ENCODE results near the gene MEFV.
"Not testable (repeated sequence)": the region's sequence is repeated elsewhere in the genome, so short reads cannot be mapped to it uniquely, and the experiment has no call there.

Gene MEFV

DNA sequence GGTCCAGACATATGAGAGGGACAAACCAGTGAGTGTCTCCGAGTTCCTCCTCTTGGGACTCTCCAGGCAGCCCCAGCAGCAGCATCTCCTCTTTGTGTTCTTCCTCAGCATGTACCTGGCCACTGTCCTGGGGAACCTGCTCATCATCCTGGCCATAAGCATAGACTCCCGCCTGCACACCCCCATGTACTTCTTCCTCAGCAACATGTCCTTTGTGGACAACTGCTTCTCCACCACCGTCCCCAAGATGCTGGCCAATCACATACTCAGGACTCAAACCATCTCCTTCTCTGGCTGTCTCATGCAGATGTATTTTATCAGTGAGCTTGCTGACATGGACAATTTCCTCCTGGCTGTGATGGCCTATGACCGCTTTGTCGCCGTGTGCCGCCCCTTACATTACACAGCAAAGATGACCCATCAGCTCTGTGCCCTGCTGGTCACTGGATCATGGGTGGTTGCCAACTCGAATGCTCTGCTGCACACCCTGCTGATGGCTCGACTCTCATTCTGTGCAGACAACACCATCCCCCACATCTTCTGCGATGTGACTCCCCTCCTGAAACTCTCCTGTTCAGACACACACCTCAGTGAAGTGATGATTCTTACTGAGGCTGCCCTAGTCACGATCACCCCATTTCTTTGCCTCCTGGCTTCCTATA is 40.7 kb downstream of the MEFV start:
- DNase-seq, result no peak

DNA sequence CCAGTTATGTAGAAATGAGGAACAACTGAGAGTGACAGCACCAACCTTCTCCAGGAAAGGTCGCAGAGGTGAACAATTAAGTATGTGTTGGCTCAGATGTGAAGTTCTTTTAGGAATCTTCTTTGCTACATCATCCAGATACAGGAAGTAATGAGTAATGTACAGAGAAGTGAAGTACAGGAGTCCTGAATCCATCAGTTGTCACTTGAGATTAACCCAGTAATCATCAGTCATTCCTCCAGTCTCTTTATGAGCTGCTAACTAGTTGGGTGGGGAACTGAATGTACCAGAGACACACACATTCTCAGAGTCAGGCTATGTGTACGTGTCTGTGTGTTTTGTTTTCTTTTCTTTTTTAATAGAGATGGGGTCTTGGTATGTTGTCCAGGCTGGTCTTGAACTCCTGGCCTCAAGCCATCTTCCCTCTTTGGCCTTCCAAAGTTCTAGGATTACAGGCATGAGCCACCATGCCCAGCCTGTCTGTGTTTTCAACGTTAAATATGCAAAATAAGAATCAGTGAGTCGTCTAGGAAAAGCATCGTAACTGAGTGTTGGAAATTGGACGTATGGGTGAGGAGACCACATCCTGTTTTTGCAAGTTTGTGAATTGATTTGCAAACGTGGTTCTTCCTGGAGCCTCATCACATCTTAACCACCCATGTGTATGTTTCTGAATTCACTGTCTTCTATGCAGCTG is 41.4 kb downstream of the MEFV start:
- no peak for DNase-seq

DNA sequence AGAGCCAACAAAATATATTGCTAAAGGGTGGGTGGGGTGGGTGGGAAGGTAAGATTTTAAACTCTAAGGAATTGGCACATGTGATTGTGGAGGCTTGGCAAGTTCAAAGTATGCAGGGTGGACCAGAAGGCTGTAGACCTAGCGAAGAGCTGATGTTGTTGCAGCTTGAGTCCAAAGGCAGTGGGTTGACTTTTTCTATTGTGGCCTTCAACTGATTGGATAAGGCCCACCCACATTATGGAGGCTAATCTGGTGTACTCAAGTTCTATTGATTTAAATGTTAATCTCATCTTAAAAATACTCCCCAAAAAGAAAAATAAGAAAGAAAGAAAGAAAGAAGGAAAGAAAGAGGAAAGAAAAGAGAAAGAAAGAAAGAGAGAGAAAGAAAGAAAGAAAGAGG is 43.9 kb downstream of the MEFV start:
- DNase-seq, result no peak

DNA sequence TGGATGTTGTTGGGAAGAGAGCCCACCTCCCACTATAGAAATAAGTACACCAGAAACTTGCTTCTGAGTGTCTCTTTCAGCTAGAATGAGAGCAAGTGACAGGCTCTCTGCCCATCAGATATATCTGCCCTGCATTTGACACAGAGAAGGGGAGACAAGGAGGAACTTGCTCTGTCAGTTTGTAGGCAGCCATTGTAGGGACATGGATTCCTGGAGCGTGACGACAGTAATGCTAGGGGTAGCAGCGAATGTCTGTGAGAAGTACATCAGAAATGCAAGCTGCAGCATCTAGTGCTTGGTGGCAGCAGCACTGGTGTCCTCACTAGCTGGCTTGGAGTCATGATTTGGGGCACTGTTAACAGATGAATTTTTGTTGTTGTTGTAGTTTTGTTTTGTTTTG is 44.4 kb downstream of the MEFV start:
- no peak for DNase-seq

DNA sequence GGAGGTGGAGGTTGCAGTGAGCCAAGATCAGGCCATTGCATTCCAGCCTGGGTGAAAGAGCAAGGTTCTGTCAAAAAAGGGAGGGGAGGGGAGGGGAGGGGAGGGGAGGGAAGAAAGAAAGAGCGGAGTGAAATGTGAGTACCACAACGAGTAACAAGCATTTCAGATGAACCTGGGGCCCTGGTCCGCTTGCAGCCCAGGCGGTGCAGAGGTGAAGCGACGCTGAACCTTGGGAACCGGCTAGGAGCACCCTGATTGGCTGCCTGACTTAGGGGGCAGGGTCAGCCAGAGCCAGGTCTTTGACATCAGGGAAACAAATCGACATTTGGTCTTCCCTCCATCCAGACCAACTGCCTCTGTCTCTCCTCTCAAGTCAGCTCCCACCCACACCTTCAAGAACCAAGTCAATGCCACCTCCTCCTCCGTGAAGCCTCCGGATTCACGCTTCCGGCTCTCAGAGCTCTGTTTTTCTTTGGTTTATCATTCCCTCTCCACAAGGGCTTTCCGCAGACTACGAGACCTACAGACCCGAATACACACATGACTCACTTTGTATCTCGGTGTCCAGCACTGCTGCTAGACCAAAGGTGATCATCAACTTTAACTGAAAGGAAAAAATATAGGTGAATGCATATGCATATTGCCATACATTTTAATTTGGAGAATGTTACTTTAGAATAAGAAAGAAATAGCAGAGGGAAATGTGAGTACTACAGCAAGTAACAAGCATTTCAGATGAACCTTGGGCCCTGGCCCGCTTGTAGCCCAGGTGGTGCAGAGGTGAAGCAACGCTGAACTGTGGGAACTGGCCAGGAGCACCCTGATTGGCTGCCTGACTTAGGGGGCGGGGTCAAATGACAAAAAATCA is 49.1 kb downstream of the MEFV start:
- DNase-seq, result no peak

DNA sequence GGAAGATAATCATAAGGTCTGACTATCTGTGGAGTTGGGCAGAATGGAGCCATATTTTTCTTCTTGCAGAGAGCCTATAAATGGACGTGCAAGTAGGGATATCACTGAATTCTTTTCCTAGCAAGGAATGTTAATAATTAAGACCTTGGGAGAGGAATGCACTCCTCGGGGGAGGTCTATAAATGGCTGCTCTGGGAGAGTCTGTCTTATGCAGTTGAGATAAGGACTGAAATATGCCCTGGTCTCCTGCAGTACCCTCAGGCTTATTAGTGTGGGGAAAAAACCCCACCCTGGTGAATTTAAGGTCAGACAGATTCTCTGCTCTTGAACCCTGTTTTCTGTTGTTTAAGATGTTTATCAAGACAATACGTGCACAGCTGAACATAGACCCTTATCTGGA is 50.5 kb downstream of the MEFV start:
- DNase-seq, result not testable (repeated sequence)

DNA sequence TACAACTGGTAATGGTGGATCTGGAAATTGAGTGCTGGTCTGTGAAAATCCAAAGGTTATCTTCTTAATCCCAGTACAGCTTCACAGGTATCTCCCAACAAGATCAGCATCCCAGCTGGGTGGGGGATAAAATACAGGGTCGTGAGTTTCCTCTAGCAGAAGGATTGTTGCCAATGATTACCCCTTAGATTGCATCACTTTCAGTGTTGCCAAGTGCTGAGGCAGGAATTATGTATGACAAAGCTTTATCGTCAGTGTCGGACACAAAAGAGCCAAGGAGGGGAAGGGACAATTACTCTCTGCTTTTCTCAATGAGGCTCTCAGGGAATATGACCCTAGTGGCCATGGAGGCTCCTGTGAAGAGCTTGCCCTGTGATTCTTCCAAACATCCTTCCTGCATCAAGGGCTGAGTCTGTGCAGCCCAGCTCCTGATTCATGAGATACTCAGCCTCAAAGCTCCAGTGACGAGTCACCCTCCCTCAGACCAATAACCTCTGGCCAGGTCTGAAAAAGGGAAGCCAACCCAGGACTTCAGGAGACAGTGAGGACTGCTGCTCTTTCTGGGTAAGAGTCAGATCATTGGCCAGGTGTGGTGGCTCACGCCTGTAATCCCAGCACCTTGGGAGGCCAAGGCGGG is 53.4 kb downstream of the MEFV start:
- no peak for DNase-seq

DNA sequence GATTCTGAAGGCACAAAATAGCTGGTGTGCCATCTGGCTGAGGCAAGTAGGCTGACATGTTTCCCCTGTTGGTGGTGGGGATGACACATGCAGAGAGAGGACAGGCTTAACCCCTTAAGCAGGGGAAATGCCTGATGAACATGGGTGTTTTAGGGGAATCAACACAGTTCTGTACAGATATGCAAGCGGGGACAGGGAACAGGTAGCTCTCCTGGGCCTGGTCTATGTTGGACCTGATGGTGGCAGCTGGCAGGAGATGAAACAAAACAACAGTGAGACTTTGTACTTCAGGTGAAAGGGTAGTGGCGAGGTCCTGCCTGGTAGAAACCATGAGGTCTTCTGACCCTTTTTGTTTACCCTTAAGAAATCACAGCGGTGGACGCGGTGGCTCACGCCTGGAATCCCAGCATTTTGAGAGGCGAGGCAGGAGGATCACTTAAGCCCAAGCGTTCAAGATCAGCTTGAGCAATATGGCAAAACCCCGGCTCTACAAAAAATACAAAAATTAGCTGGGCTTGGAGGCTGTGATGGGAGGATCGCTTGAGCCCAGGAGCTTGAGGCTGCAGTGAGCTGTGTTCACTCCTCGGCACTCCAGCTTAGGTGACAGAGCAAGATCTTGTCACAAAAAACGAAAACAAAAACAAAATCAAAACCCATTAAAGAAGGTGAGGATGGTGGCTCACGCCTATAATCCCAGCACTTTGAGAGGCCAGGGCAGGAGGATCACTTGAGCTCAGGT is 57.9 kb downstream of the MEFV start:
- no peak for DNase-seq

DNA sequence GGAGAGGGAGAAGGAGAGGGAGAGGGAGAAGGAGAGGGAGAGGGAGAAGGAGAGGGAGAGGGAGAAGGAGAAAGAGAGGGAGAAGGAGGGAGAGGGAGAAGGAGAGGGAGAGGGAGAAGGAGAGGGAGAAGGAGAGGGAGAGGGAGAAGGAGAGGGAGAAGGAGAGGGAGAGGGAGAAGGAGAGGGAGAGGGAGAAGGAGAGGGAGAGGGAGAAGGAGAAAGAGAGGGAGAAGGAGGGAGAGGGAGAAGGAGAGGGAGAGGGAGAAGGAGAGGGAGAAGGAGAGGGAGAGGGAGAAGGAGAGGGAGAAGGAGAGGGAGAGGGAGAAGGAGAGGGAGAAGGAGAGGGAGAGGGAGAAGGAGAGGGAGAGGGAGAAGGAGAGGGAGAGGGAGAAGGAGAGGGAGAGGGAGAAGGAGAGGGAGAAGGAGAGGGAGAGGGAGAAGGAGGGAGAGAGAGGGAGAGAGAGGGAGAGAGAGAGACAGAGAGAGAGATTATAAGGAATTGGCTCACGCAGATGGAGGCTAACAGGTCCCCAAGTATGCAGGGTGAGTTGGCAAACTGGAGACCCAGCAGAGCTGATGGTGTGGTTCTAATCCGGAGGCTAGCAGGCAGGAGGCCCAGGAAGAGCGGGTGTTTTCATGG is 58.6 kb downstream of the MEFV start:
- not testable (repeated sequence) for DNase-seq

DNA sequence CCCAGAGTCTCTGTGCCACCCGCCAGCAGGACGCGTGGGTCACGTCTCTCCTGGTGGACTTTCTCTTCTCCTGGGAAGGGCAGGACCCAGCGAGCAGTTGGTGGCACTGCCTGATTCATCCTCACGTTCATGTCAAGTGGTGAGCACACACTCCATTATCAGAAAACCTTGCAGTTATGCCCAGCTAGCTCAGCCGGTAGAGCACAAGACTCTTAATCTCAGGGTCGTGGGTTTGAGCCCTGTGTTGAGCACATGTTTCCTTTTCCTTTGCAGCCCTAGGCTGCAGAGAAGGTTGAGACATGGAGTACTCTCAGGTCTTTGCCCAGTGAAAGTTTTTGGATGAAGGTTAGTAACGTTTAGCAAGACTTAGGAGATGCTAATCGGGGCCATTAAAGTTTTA is 60.5 kb downstream of the MEFV start:
- DNase-seq, result no peak

DNA sequence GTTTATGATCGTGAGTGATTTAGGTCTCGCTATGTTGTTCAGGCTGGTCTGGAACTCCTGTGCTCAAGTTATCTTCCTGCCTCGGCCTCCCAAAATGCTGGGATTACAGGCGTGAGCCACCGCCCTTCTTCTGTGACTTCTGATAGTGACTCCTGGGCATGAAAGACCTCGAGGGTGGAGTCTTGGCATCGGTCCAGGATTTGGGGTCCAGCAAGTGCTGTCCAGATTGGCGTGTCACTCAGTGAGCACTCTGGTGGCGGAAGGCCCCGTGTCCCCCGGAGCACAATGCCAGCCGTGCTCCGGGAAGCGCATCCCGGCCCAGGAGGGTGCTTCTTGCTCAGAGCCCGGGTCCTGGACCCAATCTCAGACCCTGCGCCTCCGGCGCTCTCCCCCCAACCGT is 61.6 kb downstream of the MEFV start:
- no peak for DNase-seq

DNA sequence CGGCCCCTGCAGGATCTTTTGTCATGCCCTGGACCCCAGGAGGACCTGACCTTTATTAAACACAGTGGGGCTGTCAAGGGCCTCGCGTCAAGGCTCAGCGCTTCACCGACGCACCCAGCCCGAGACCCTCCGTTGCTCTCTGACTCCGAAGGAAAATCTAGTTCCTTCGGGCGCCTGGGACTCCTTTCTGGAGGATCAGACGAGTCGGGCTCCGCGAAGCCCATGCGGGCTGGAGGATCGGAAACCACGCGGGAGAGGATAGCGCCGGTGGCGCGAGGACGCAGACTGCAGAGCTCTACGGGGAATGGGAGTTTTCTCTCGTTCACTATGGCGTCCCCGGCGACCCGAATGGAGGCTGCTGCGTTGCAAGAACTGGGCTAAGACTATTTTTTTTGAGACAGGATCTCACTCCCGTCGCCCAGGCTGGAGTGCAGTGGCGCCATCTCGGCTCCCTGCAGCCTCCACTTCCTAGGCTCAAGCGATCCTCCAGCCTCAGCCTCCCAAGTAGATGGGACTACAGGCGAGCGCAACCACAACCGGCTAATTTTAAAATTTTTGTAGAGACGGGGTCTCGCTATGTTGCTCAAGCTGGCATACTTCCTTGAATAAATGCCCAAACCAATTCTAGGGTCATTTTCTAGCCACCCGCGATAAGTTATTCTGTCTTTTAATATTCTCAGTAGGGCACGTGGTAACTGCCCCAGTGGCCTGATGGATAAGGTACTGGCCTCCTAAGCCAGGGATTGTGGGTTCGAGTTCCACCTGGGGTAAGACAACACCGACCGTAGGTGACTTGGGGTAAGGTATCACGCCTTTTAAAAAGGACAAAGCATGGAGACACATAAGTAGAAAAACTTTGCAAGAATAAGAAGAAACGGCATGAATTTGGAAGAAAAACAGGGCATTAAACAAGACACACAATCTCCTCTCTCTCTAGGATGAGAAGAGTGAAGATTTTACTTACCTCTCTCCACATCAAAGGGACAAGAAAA is 62.9 kb downstream of the MEFV start:
- DNase-seq, result no peak

DNA sequence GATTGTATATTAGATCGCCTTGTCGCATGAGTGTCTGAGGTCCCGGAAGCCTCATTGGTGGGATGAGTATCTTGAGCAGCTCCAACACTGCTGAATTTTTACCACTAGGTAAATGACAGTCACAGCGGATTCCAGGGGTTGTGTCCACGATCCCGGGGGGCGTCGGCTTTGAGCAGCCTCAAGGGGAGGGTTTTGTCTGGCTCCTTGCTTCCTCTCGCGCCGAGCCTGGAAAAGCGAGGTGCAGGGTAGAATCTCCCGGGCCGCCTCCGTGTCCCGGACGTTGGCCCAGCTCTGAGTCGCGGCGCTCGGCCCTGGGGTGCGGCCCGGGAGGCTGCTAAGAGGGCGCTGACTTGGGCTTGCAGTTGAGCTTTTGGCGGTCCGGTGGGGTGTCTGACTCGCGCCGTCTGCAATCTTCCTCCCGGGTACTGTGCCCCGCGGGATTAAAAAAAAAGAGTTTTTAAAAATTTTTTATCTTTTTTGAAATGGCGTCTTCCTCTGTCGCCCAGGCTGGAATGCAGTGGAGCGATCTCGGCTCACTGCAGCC is 63.9 kb downstream of the MEFV start:
- no peak for DNase-seq
